GM21737 (cell line): ENCODE results near the gene STKLD1.
"Not testable (repeated sequence)": the region's sequence is repeated elsewhere in the genome, so short reads cannot be mapped to it uniquely, and the experiment has no call there.

Experiments used
- ATAC-seq: cut with Tn5 transposase; IDR thresholded peaks from one replicate; pipeline ENCODE4 v1.9.1; 2021; ENCODE audit warnings: mild to moderate bottlenecking, moderate library complexity; ENCODE audit not compliant: unreplicated experiment

The STKLD1 gene

DNA sequence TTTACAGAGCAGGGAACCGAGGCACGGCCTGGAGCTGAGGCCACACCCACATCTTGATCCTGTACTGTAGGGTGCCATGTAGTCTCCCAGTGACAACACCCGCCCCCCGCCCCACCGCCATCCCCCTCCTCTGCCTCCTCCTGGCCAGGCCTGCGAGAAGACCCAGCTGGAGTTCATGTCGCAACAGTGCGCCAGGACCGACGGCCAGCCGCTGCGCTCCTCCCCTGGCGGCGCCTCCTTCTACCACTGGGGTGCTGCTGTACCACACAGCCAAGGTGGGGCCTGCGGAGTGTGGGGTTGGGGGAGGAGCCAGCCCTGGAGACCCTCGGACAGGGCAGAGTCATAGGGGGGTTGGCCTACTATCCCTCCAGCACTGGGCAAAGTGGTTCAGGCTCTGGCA, 60.5 kb downstream of the STKLD1 start:
- ATAC-seq, result no peak

DNA sequence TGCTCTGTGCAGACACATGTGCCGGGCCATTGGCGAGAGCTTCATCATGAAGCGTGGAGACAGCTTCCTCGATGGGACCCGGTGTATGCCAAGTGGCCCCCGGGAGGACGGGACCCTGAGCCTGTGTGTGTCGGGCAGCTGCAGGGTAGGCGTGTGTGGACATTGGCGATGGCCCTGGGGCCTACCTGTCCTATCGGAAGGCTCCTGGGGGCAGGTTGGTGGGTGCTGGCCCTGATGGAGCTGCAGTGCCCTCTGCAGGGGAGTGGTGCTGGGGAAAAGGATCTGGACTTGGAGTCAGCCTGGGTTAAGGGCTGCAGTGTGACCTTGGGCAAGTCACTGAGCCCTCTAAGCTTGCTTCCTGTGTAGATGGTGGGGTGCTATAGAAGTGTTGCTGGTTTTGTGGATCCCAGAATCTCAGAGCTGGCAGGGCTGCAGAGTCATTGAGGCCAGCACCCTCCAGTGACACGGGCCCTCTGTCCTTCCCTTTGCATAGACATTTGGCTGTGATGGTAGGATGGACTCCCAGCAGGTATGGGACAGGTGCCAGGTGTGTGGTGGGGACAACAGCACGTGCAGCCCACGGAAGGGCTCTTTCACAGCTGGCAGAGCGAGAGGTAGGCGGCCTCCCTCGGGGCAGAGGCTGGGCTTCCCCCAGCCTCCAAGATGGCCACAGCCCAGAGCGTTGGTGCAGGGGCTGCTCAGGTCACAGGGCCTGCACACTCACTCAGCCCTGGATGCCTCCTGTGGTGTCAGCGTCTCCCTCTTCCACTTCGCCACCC, 61.8 kb downstream of the STKLD1 start:
- no peak for ATAC-seq

DNA sequence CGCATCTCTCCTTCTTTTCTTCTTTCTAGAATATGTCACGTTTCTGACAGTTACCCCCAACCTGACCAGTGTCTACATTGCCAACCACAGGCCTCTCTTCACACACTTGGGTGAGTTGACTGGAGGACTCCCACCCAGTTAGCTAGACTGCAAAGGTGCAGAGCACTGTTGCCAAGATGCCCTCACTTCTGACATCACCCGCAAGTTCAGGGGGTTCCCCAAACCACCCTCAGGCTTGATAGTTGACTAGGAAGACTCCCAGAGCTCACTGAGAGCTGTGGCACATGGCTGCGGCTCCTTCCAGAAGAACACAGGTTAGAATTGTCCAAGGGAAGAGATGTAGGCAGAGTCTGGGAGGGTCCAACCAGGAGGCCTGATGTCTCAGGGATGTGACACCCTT, 63.2 kb downstream of the STKLD1 start:
- no peak for ATAC-seq

DNA sequence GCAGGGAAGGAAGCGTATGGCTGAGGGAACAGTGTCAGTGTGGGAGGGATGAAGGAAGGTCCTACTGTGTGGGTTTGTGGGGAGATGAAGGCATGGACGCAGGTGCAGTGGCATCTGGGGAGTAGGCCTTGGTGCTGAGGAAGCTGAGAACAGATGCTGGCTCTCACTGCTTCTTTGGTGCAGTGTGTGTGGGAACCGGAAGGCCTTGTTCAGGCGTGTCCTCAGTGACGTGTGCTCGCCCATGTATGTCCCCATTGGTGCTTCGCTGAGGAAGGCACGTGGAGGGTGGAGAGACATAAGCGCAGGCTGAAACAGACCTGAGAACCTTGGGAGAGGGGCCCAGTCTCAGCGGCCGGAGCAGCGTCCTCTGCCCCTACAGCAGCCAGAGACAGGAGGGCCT, 64.7 kb downstream of the STKLD1 start:
- ATAC-seq, result no peak

DNA sequence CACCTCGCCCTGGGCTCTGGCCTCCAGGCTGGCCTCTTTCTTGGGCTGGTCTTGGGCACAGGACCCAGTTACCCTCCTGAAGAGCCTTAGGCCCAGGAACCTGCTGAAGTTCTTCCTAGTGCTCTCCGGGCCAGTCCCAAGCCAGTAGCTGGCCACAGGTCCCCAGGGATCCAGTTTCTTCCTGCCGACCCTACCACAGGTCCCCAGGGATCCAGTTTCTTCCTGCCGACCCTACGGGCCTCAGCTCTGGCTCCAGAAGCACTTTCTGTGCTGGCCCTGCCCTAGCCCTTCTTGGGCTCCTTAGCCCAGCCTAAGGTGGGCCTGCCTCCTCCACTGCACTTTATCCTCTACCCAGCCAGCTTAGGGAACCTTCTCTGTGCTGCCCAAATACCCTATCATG, 65.4 kb downstream of the STKLD1 start:
- ATAC-seq, result no peak

DNA sequence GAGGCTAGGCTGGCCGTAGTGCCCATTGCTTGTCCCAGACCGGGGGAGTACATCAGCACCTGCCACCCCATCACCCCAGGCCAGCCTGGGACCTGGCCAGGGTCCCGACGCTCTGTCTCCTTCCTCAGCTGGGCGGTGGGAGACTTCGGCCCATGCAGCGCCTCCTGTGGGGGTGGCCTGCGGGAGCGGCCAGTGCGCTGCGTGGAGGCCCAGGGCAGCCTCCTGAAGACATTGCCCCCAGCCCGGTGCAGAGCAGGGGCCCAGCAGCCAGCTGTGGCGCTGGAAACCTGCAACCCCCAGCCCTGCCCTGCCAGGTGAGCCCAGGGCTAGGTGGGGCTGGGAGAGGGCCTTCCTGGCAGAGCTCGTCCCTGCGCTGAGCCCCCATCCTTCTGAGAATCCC, 67.1 kb downstream of the STKLD1 start:
- ATAC-seq, result no peak

DNA sequence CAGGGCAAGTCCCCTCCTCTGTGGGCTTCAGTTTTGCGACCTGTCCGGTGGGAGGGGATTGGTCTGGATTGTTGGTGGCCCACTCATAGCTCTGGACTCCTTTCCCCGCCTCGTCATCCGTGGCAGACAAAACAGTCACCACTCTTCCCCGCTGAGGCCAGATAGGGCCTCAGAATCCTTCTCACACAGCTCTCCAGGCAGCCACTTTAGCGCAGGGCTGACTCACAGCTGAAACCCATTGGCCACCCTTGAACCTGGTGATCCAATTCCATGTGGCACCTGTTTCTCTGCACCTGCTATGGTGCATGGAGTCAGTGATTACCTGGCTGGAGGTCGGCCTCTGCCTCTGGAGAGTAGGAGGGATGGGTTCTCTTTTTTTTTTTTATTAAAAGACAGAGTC, 67.8 kb downstream of the STKLD1 start:
- no peak for ATAC-seq

DNA sequence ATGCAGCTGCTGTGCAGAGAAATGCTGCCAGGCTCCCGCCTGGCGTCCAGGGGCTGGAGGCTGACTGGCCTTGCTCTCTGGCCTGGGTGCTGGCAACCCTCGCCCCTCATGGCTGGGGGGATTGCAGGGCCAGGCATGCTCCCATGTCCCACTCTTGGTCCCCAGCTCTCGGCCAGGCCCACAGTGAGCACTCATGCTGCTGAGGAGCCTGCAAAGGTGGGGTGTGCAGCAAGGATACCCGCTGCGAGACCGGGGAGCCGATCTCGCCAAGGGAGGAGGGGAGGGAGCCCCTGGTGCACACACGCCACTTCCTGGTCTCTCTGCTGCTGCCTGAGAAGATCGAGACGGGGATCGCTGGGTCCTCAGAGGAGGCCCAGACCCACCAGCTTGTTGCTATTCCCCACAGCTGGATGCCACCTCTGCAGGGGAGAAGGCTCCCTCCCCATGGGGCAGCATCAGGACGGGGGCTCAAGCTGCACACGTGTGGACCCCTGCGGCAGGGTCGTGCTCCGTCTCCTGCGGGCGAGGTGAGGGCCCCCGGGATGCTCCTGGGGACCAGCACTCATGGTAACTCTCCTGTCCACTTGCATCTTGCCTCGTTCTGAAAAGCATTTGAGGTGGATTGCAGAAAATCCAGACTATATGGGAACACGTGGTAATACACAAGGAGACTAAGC, 69.3 kb downstream of the STKLD1 start:
- no peak for ATAC-seq

DNA sequence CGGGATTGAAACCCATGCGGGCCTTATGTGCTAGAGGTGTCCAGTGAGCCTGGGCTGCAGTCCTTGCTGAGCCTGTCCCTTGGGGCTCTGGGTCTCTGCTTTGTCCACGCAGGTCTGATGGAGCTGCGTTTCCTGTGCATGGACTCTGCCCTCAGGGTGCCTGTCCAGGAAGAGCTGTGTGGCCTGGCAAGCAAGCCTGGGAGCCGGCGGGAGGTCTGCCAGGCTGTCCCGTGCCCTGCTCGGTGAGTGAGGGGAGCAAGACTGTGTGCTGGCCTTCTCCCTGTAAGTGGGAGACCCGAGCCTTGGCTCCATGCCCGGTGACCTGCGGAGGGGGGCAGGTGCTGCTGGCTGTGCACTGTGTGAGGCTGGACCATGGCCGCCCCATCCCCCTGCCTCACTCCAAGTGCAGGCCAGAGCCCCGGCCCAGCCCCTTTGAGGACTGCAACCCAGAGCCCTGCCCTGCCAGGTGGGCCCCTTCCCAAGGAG, 72.4 kb downstream of the STKLD1 start:
- no peak for ATAC-seq

DNA sequence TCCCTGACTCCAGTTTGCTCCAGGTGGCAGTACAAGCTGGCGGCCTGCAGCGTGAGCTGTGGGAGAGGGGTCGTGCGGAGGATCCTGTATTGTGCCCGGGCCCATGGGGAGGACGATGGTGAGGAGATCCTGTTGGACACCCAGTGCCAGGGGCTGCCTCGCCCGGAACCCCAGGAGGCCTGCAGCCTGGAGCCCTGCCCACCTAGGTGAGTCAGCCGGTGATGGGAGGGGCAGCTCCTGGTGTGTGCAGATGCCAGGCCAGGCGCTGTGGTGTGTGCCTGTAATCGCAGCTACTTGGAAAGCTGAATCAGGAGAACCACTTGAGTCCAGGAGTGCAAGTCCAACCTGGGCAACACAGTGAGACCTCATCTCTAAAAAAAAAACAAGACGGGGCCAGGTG, 73.6 kb downstream of the STKLD1 start:
- ATAC-seq, result no peak

DNA sequence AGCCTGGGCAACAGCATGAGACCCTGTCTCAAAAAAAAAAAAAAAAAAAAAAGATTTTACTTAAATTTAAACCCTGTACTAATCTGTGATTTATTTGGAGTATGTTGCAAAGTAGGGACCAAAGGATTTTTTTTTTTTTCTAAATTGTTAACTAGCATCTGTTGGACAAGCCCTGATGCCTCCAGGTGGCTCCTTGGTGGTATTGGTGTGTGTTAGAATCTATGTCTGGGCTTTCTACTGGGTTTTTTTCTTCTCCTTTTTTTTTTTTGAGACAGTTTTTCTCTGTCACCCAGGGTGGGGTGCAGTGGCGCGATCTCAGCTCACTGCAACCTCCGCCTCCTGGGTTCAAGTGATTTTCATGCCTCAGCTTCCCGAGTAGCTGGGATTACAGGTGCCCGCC, 75.7 kb downstream of the STKLD1 start:
- ATAC-seq, result not testable (repeated sequence)

DNA sequence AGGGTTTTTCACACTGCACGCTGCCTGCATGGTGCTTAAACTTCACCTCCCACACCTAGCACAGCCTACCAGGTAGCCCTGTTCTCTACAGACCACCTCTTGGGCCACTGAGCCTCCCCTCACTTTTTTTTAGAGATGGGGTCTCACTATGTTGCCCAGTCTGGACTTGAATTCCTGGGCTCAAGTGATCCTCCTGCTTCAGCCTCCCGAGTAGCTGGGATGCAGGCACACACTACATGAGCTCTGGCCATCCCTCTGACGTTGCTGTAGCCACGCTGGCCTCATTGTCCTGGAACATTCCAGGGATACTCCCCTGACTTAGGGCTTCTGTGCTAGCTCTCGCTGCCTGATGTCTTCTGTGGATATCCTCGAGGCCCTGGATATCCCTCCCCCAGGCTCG, 76.4 kb downstream of the STKLD1 start:
- ATAC-seq, result no peak

DNA sequence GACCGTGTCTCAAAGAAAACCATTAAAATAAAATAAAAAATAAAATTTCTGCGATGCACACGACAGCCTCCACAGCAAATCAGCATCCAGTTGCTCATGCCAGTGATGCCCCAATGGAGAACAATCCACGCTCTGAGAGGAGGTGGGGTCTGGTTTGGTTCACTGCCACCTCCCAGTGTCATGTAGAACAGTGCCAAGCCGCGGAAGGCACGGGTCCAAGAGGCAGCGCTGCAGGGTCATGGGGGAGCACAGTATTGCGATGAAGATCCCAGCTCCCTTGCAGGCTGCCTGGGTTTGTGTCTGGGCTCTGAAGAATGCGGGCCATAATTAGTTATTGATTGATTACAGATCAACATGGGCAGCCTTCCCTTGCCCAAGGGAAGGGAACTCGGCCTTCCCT, 77.5 kb downstream of the STKLD1 start:
- ATAC-seq, result no peak

DNA sequence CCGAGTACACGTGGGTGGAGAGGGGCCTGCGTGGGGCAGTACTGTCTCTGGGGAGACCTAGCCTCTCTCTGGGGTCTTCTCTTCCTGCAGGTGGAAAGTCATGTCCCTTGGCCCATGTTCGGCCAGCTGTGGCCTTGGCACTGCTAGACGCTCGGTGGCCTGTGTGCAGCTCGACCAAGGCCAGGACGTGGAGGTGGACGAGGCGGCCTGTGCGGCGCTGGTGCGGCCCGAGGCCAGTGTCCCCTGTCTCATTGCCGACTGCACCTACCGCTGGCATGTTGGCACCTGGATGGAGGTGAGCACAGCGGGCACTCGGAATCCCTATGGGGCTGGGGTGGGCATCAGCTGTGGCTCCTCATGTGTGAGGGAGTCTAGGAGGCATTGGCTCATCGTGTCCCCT, 78.2 kb downstream of the STKLD1 start:
- ATAC-seq, result no peak

DNA sequence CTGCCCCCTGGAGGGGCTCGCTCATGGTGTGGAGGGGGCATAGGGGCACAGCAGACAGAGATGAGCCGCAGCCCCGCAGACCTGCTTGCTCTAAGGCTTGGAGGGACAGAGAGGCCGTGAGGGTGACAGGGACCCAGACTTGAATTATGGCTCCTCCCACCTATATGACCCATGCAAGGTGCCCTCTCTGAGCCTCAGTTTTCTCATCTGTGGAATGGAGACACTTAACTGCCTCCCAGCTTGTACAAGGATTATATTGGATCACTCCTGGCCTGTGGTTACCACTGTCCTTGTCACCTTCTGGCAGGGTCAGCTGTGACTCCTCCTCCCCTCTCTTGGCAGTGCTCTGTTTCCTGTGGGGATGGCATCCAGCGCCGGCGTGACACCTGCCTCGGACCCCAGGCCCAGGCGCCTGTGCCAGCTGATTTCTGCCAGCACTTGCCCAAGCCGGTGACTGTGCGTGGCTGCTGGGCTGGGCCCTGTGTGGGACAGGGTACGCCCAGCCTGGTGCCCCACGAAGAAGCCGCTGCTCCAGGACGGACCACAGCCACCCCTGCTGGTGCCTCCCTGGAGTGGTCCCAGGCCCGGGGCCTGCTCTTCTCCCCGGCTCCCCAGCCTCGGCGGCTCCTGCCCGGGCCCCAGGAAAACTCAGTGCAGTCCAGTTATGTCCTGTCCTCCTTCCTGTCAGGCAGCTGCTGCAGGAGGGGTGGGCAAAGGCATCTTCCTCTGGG, 78.9 kb downstream of the STKLD1 start:
- no peak for ATAC-seq
